Common myeloid progenitor, CD34-positive (primary cell): ENCODE measurements around the gene FBXL4.

Experiments used
- CTCF ChIA-PET: fragments of 350-600 bp; sonication (Branson Sonifier 250); formaldehyde crosslinking; loops from one replicate; lab custom pipeline; 2021; ENCODE audit warnings: antibody characterized with exemption; lab: Charles Lee
- POLR2A ChIA-PET: fragments of 350-600 bp; sonication (Branson Sonifier 250); formaldehyde crosslinking; loops from one replicate; lab custom pipeline; 2021; ENCODE audit warnings: antibody characterized with exemption; lab: Charles Lee
- DNase-seq, 3 donors: peaks; one replicate each; pipeline versions ENCODE4 v3.0.0 to v3.0.0-alpha.2; 2013
- H3K27ac ChIP-seq, 2 experiments: 1 replicate in 1 of 2; 2 replicates in 1 of 2; pipeline ENCODE4 v1.7.0; 2013; ENCODE audit warnings: inconsistent platforms in 2 of 2, low read length in 2 of 2, mild to moderate bottlenecking in 2 of 2, low read depth in 1 of 2, moderate library complexity in 1 of 2; ENCODE audit not compliant: severe bottlenecking in 2 of 2, insufficient read depth in 1 of 2, poor library complexity in 1 of 2
- H3K27me3 ChIP-seq, 5 experiments: replicated peaks in 2 of 5; 1 replicate in 3 of 5; 2 replicates in 2 of 5; pipeline versions ENCODE4 v1.6.1 to v1.7.0; 2013; ENCODE audit warnings: low read length in 4 of 5, mild to moderate bottlenecking in 2 of 5, moderate library complexity in 2 of 5, inconsistent platforms in 1 of 5; ENCODE audit not compliant: insufficient read depth in 5 of 5, control insufficient read depth in 4 of 5
- H3K36me3 ChIP-seq, 4 experiments: 1 replicate in 2 of 4; 2 replicates in 2 of 4; pipeline versions ENCODE4 v1.6.1 to v1.7.0; 2013; ENCODE audit warnings: low read length in 3 of 4, control low read depth in 1 of 4, mild to moderate bottlenecking in 1 of 4; ENCODE audit not compliant: control insufficient read depth in 4 of 4, insufficient read depth in 4 of 4
- H3K4me1 ChIP-seq, 4 experiments: 1 replicate in 3 of 4; 2 replicates in 1 of 4; pipeline versions ENCODE4 v1.6.1 to v1.7.1; 2013; ENCODE audit warnings: low read length in 3 of 4, mild to moderate bottlenecking in 3 of 4, control low read depth in 1 of 4, inconsistent platforms in 1 of 4, moderate library complexity in 1 of 4; ENCODE audit not compliant: control insufficient read depth in 4 of 4, insufficient read depth in 4 of 4; ENCODE audit errors: control extremely low read depth in 1 of 4
- H3K4me3 ChIP-seq, 7 experiments: 1 replicate in 4 of 7; 2 replicates in 3 of 7; pipeline versions ENCODE4 v1.5.1 to v1.7.0; 2013; ENCODE audit warnings: mild to moderate bottlenecking in 7 of 7, low read length in 6 of 7, moderate library complexity in 6 of 7, inconsistent platforms in 2 of 7, low read depth in 2 of 7, control low read depth in 1 of 7; ENCODE audit not compliant: insufficient read depth in 4 of 7, control insufficient read depth in 1 of 7; ENCODE audit errors: extremely low read depth in 1 of 7
- H3K9me3 ChIP-seq, 5 experiments: 1 replicate in 4 of 5; 2 replicates in 1 of 5; pipeline versions ENCODE4 v1.6.1 to v1.7.1; 2013; ENCODE audit warnings: low read length in 4 of 5, mild to moderate bottlenecking in 2 of 5, inconsistent platforms in 1 of 5, low read depth in 1 of 5, moderate library complexity in 1 of 5; ENCODE audit not compliant: control insufficient read depth in 4 of 5, insufficient read depth in 2 of 5; ENCODE audit errors: control extremely low read depth in 1 of 5
- WGBS: methylation state at CpG from one replicate; pipeline ENCODE4 v1.1.5; 2013; ENCODE audit not compliant: insufficient coverage; 5-methylcytosine and 5-hydroxymethylcytosine counted together

The FBXL4 gene

GRCh38 chr6:98875375-98875774 is 72.4 kb downstream of the FBXL4 start:
- H3K36me3 ChIP-seq = peaks cover 5 to 33% (median 20%) of the 10 kb centered on the region in 4 experiments
- peaks cover 0 to 3% (median 0%) of the 10 kb centered on the region in 5 experiments for H3K9me3 ChIP-seq
- ChIA-PET POLR2A (no interaction called here), CTCF (no interaction called here)
- H3K27me3 ChIP-seq = no peaks in the 10 kb centered on the region
- no peak overlapping the region for H3K4me3 ChIP-seq
- no peaks in the 10 kb centered on the region for H3K4me1 ChIP-seq
- DNase-seq = no peak
- WGBS = 95% methylated on average over 2 of the region's 2 CpGs
- H3K27ac ChIP-seq = no peak overlapping the region

GRCh38 chr6:98871821-98872220 is 75.9 kb downstream of the FBXL4 start:
- H3K9me3 ChIP-seq = peaks cover 0 to 3% (median 0%) of the 10 kb centered on the region in 5 experiments
- POLR2A ChIA-PET = no interaction called here
- H3K4me3 ChIP-seq = no peak overlapping the region
- H3K27ac ChIP-seq = no peak overlapping the region
- DNase-seq = no peak
- 100% methylated on average over 1 of the region's 3 CpGs for WGBS
- H3K4me1 ChIP-seq = no peaks in the 10 kb centered on the region
- CTCF ChIA-PET = no interaction called here
- no peaks in the 10 kb centered on the region for H3K27me3 ChIP-seq
- H3K36me3 ChIP-seq = peaks cover 3 to 24% (median 16%) of the 10 kb centered on the region in 4 experiments

- ChIA-PET POLR2A (interaction anchor here (0.6 kb wide), 1 partner anchor 970 kb away, joined by 3 read pairs; no protein-coding TSS in a partner anchor), CTCF (no interaction called here)
- no peak for DNase-seq
Observed at GRCh38 chr6:98871057-98871456, 76.7 kb downstream of the FBXL4 start.

GRCh38 chr6:98864497-98864896 is 83.2 kb downstream of the FBXL4 start:
- ChIA-PET CTCF (no interaction called here), POLR2A (no interaction called here)
- H3K4me3 ChIP-seq = no peak overlapping the region
- DNase-seq = no peak
- H3K27ac ChIP-seq = no peak overlapping the region
- no peaks in the 10 kb centered on the region for H3K9me3 ChIP-seq
- peaks cover 0 to 6% (median 2%) of the 10 kb centered on the region in 4 experiments for H3K36me3 ChIP-seq
- no peaks in the 10 kb centered on the region for H3K27me3 ChIP-seq
- no peaks in the 10 kb centered on the region for H3K4me1 ChIP-seq
- WGBS = 100% methylated on average over 2 of the region's 6 CpGs

More at GRCh38 chr6:98871057-98871456, 76.7 kb downstream of the FBXL4 start:
- Histone ChIP-seq H3K36me3 (peaks cover 3 to 24% (median 17%) of the 10 kb centered on the region in 4 experiments), H3K27me3 (no peaks in the 10 kb centered on the region), H3K4me3 (no peak overlapping the region), H3K9me3 (peaks cover 0 to 3% (median 0%) of the 10 kb centered on the region in 5 experiments), H3K27ac (no peak overlapping the region), H3K4me1 (no peaks in the 10 kb centered on the region)
- no CpG with 5 or more reads among the region's 3 CpGs for WGBS

GRCh38 chr6:98848539-98849242 is 99.1 kb downstream of the FBXL4 start:
- H3K9me3 ChIP-seq = no peaks in the 10 kb centered on the region
- CTCF ChIA-PET = interaction anchor here (1.7 kb wide), 1 partner anchor 10 kb away, joined by 8 read pairs; no protein-coding TSS in a partner anchor
- POLR2A ChIA-PET = no interaction called here

GRCh38 chr6:98847779-98848538 is 99.8 kb downstream of the FBXL4 start:
- 2% methylated on average over 45 of the region's 51 CpGs for WGBS
- peak in 1 of 3 donors; percentile 24 for DNase-seq
- H3K4me1 ChIP-seq = peaks cover 2 to 24% (median 16%) of the 10 kb centered on the region in 4 experiments
- ChIA-PET CTCF (interaction anchor here (1.3 to 2.5 kb wide), 4 partner anchors 11 to 1352 kb away, joined by 3 to 9 read pairs (median 7); no protein-coding TSS in a partner anchor), POLR2A (no interaction called here)
- H3K9me3 ChIP-seq = no peaks in the 10 kb centered on the region
- H3K4me3 ChIP-seq = peak overlapping the region; percentile 5 to 63 (median 27)
- no peaks in the 10 kb centered on the region for H3K36me3 ChIP-seq
- H3K27ac ChIP-seq = no peak overlapping the region
- peaks cover 33 to 89% (median 55%) of the 10 kb centered on the region in 5 experiments for H3K27me3 ChIP-seq

More at GRCh38 chr6:98848539-98849242, 99.1 kb downstream of the FBXL4 start:
- peaks cover 33 to 81% (median 54%) of the 10 kb centered on the region in 5 experiments for H3K27me3 ChIP-seq
- no peak overlapping the region for H3K27ac ChIP-seq
- peak in 1 of 3 donors; percentile 4 for DNase-seq
- peak overlapping the region in 4 of 7 experiments; percentile 23 to 63 (median 48) for H3K4me3 ChIP-seq
- no peaks in the 10 kb centered on the region for H3K36me3 ChIP-seq
- WGBS = 21% methylated on average over 13 of the region's 18 CpGs
- peaks cover 2 to 21% (median 16%) of the 10 kb centered on the region in 4 experiments for H3K4me1 ChIP-seq
